ENCODE results near the gene POU6F2. TPM values are rescaled to one million over a fixed set of nuclear protein-coding genes. Genes with fewer than 3 reads are reported as not detected.

Gene POU6F2
- total RNA-seq, 2 experiments from 2014 or later: not detected

GRCh38 chr7:39510864-39511354 is 533.2 kb downstream of the POU6F2 start:
- H3K4me3 Mint-ChIP-seq: no peak overlapping the region
- peaks cover 28% of the 10 kb centered on the region for H3K4me1 Mint-ChIP-seq (ENCODE audit: low read depth)
- ATAC-seq (peak; percentile 71), DNase-seq (peak; percentile 61)
- intact Hi-C loops (cut with micrococcal nuclease): loop anchor here (10.0 kb wide), 1 partner anchor 576 kb away; no protein-coding TSS in a partner anchor
- peaks cover 2% of the 10 kb centered on the region for H3K27me3 Mint-ChIP-seq
- H3K27ac Mint-ChIP-seq: no peak overlapping the region
- no peaks in the 10 kb centered on the region for H3K36me3 Mint-ChIP-seq (ENCODE audit: low read depth)
- TF ChIP-seq CTCF (IDR thresholded peaks at IDR 0.05): no peak
- ChIA-PET CTCF (interaction anchor here (1.4 kb wide), 1 partner anchor 13 kb away, joined by 4 read pairs; no protein-coding TSS in a partner anchor), POLR2A (no interaction called here)
- no peaks in the 10 kb centered on the region for H3K9me3 Mint-ChIP-seq

GRCh38 chr7:39515534-39516228 is 538.0 kb downstream of the POU6F2 start:
- Mint-ChIP-seq H3K4me1 (ENCODE audit: low read depth) (peaks cover 6% of the 10 kb centered on the region), H3K36me3 (ENCODE audit: low read depth) (no peaks in the 10 kb centered on the region), H3K4me3 (no peak overlapping the region), H3K27me3 (peaks cover 3% of the 10 kb centered on the region), H3K9me3 (no peaks in the 10 kb centered on the region), H3K27ac (no peak overlapping the region)
- no peak for DNase-seq
- no peak for TF ChIP-seq CTCF (IDR thresholded peaks at IDR 0.05)
- intact Hi-C loops (cut with micrococcal nuclease): loop anchor here (10.0 kb wide), 1 partner anchor 581 kb away; no protein-coding TSS in a partner anchor
- POLR2A ChIA-PET: no interaction called here
- CTCF ChIA-PET: interaction anchor here (0.7 to 1.9 kb wide), 4 partner anchors 50 to 928 kb away, joined by 3 to 8 read pairs (median 5); no protein-coding TSS in a partner anchor
- ATAC-seq: no peak

GRCh38 chr7:39516498-39516897 is 538.8 kb downstream of the POU6F2 start:
- H3K4me1 Mint-ChIP-seq (ENCODE audit: low read depth): peaks cover 2% of the 10 kb centered on the region
- no peaks in the 10 kb centered on the region for H3K9me3 Mint-ChIP-seq
- TF ChIP-seq CTCF (IDR thresholded peaks at IDR 0.05): no peak
- CTCF ChIA-PET: interaction anchor here (1.6 kb wide), 1 partner anchor 720 kb away, joined by 5 read pairs; no protein-coding TSS in a partner anchor
- POLR2A ChIA-PET: no interaction called here
- no peak overlapping the region for H3K4me3 Mint-ChIP-seq
- H3K27me3 Mint-ChIP-seq: peaks cover 3% of the 10 kb centered on the region
- intact Hi-C loops (cut with micrococcal nuclease): loop anchor here (10.0 kb wide), 1 partner anchor 582 kb away; no protein-coding TSS in a partner anchor
- no peaks in the 10 kb centered on the region for H3K36me3 Mint-ChIP-seq (ENCODE audit: low read depth)
- H3K27ac Mint-ChIP-seq: no peak overlapping the region
- no peak for ATAC-seq
- DNase-seq: no peak

- H3K4me3 Mint-ChIP-seq: no peak overlapping the region
- ChIA-PET POLR2A (no interaction called here), CTCF (interaction anchor here (5.0 kb wide), 1 partner anchor 64 kb away, joined by 26 read pairs; no protein-coding TSS in a partner anchor)
- H3K9me3 Mint-ChIP-seq: no peaks in the 10 kb centered on the region
- intact Hi-C loops (cut with micrococcal nuclease): loop anchor here (10.0 kb wide), 1 partner anchor 582 kb away; no protein-coding TSS in a partner anchor
- H3K4me1 Mint-ChIP-seq (ENCODE audit: low read depth): peaks cover 2% of the 10 kb centered on the region
- no peak overlapping the region for H3K27ac Mint-ChIP-seq
- no peak for DNase-seq
- peaks cover 5% of the 10 kb centered on the region for H3K27me3 Mint-ChIP-seq
- no peak for TF ChIP-seq CTCF (IDR thresholded peaks at IDR 0.05)
- ATAC-seq: no peak
- no peaks in the 10 kb centered on the region for H3K36me3 Mint-ChIP-seq (ENCODE audit: low read depth)
These were observed 539.5 kb downstream of the POU6F2 start for GRCh38 chr7:39517240-39517639.

Other genes with a start within 250 kb of the POU6F2 start
- gene VPS41, start 68.7 kb upstream of the POU6F2 start, total RNA-seq: 10 to 100 TPM; 47.4 to 56.4 TPM